ENCODE data around the gene GAS7.

DNA sequence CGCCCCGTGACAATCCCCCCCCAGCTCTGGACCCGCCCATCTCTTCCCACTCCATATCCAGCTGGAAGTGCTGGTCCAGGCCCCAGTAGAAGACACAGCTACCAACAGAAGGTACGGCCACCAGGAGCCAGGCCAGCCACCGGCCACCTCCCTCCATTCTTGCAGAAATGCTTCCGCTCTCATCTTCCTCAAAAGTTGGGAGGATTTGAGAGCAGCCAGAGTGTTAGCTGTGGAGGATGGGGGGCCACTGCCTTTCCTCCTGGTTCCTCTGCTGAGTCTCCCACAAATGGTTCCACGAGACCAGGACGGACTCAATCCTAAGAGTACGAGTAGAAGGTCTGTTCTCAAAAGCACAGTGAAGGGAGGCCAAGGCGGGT is 78.3 kb downstream of the GAS7 start:
- TF ChIP-seq, protein P1, sequence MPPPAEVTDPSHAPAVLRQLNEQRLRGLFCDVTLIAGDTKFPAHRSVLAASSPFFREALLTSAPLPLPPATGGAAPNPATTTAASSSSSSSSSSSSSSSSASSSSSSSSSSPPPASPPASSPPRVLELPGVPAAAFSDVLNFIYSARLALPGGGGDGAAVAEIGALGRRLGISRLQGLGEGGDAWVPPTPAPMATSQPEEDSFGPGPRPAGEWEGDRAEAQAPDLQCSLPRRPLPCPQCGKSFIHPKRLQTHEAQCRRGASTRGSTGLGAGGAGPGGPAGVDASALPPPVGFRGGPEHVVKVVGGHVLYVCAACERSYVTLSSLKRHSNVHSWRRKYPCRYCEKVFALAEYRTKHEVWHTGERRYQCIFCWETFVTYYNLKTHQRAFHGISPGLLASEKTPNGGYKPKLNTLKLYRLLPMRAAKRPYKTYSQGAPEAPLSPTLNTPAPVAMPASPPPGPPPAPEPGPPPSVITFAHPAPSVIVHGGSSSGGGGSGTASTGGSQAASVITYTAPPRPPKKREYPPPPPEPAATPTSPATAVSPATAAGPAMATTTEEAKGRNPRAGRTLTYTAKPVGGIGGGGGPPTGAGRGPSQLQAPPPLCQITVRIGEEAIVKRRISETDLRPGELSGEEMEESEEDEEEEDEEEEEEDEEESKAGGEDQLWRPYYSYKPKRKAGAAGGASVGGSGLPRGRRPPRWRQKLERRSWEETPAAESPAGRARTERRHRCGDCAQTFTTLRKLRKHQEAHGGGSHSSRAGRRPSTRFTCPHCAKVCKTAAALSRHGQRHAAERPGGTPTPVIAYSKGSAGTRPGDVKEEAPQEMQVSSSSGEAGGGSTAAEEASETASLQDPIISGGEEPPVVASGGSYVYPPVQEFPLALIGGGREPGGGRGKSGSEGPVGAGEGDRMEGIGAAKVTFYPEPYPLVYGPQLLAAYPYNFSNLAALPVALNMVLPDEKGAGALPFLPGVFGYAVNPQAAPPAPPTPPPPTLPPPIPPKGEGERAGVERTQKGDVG (CRISPR knock-in tag; IDR thresholded peaks at IDR 0.05) = no peak
- TF ChIP-seq POLR2A (IDR thresholded peaks at IDR 0.05; ENCODE audit: low read depth, low read length) = no peak
- TF ChIP-seq FOXM1 (IDR thresholded peaks at IDR 0.05; ENCODE audit: low read depth, low read length) = no peak
- TF ChIP-seq RAD51 (IDR thresholded peaks at IDR 0.05) = no peak
- TF ChIP-seq NFIC (IDR thresholded peaks at IDR 0.05; ENCODE audit: low read depth, low read length) = no peak
- no peak for TF ChIP-seq TCF12 (IDR thresholded peaks at IDR 0.05; ENCODE audit: low read depth, low read length)
- TF ChIP-seq, protein P2, sequence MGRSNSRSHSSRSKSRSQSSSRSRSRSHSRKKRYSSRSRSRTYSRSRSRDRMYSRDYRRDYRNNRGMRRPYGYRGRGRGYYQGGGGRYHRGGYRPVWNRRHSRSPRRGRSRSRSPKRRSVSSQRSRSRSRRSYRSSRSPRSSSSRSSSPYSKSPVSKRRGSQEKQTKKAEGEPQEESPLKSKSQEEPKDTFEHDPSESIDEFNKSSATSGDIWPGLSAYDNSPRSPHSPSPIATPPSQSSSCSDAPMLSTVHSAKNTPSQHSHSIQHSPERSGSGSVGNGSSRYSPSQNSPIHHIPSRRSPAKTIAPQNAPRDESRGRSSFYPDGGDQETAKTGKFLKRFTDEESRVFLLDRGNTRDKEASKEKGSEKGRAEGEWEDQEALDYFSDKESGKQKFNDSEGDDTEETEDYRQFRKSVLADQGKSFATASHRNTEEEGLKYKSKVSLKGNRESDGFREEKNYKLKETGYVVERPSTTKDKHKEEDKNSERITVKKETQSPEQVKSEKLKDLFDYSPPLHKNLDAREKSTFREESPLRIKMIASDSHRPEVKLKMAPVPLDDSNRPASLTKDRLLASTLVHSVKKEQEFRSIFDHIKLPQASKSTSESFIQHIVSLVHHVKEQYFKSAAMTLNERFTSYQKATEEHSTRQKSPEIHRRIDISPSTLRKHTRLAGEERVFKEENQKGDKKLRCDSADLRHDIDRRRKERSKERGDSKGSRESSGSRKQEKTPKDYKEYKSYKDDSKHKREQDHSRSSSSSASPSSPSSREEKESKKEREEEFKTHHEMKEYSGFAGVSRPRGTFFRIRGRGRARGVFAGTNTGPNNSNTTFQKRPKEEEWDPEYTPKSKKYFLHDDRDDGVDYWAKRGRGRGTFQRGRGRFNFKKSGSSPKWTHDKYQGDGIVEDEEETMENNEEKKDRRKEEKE (IDR thresholded peaks at IDR 0.05) = no peak
- TF ChIP-seq, protein P3, sequence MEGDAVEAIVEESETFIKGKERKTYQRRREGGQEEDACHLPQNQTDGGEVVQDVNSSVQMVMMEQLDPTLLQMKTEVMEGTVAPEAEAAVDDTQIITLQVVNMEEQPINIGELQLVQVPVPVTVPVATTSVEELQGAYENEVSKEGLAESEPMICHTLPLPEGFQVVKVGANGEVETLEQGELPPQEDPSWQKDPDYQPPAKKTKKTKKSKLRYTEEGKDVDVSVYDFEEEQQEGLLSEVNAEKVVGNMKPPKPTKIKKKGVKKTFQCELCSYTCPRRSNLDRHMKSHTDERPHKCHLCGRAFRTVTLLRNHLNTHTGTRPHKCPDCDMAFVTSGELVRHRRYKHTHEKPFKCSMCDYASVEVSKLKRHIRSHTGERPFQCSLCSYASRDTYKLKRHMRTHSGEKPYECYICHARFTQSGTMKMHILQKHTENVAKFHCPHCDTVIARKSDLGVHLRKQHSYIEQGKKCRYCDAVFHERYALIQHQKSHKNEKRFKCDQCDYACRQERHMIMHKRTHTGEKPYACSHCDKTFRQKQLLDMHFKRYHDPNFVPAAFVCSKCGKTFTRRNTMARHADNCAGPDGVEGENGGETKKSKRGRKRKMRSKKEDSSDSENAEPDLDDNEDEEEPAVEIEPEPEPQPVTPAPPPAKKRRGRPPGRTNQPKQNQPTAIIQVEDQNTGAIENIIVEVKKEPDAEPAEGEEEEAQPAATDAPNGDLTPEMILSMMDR (IDR thresholded peaks at IDR 0.05 in 2 of 3, conservative IDR thresholded peaks at IDR 0.05 in 1 of 3; ENCODE audit: control insufficient read depth in 2 of 3, extremely low read depth in 1 of 3, insufficient read depth in 1 of 3, low read depth in 3 of 3, low read length in 3 of 3) = no peak
- TF ChIP-seq EZH2 (IDR thresholded peaks at IDR 0.05; ENCODE audit: borderline replicate concordance, control insufficient read depth, low read depth, low read length) = no peak
- no peak for TF ChIP-seq ZSCAN29 (IDR thresholded peaks at IDR 0.05)
- no peak for TF ChIP-seq SUPT20H (IDR thresholded peaks at IDR 0.05; ENCODE audit: borderline replicate concordance, control insufficient read depth, low read depth, low read length)
- TF ChIP-seq, protein P4, sequence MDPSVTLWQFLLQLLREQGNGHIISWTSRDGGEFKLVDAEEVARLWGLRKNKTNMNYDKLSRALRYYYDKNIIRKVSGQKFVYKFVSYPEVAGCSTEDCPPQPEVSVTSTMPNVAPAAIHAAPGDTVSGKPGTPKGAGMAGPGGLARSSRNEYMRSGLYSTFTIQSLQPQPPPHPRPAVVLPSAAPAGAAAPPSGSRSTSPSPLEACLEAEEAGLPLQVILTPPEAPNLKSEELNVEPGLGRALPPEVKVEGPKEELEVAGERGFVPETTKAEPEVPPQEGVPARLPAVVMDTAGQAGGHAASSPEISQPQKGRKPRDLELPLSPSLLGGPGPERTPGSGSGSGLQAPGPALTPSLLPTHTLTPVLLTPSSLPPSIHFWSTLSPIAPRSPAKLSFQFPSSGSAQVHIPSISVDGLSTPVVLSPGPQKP (IDR thresholded peaks at IDR 0.05; ENCODE audit: low read depth, low read length) = no peak
